GM12872 (cell line): ENCODE data around the gene SUPT6H.

Source experiments
- TF ChIP-seq, protein P1 (sequence below): IDR thresholded peaks from 3 replicates; pipeline ENCODE4 v1.5.1; 2011; ENCODE audit warnings: low read depth, mild to moderate bottlenecking, low read length, moderate library complexity; ENCODE audit not compliant: insufficient read depth

SUPT6H gene

DNA sequence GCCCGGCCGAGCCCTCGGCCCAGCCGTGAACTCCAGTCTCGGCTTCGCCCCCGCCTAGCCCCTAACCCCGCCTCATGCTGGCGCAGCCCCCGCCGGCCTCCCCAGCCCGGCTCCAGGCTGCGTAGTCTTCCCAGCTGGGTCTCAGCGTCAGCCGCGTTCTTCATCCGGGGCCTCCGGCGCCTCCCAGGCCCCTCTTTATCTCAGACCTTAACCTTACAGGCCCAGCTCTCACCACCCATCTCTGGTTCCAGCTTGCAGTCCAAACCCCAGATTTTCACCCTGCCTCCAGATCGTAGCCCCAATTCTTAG is 49.7 kb downstream of the SUPT6H start, which contains the start of gene PROCA1:
Gene PROCA1 (minus strand): TSS at position 166 of the 309 bp plus-strand sequence. CDS start 228 bp downstream, outside the sequence.
- TF ChIP-seq, protein P1, sequence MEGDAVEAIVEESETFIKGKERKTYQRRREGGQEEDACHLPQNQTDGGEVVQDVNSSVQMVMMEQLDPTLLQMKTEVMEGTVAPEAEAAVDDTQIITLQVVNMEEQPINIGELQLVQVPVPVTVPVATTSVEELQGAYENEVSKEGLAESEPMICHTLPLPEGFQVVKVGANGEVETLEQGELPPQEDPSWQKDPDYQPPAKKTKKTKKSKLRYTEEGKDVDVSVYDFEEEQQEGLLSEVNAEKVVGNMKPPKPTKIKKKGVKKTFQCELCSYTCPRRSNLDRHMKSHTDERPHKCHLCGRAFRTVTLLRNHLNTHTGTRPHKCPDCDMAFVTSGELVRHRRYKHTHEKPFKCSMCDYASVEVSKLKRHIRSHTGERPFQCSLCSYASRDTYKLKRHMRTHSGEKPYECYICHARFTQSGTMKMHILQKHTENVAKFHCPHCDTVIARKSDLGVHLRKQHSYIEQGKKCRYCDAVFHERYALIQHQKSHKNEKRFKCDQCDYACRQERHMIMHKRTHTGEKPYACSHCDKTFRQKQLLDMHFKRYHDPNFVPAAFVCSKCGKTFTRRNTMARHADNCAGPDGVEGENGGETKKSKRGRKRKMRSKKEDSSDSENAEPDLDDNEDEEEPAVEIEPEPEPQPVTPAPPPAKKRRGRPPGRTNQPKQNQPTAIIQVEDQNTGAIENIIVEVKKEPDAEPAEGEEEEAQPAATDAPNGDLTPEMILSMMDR, result no peak

DNA sequence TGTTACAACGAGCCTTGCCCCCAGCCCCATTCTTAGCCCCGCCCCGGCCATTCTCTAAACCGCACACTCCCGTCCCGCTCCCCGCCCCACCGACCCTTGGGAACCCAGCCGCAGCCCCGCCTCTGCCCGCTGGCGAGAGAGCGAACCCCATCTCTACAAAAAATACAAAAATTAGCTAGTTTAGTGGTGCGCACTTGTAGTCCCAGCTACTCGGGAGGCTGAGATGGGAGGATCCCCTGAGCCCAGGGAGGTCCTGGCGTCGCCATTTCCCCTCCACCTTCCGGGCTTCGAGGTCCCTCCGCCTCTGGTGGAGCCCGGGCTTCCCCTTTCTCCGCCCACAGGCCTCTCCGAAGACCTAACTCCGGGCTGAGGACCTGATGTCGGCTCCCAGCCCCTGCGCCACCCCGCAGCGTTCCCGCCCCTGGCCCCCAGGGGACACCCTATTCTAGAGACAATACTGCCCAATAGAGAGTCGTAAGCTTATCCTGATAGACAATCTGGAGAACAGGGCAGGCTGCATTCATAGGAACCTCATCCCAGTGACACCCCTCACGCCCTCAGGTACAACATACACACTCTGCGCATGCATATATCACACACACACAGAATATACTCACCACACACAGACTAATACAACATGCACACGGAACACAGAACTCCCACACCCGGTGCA is 50.2 kb downstream of the SUPT6H start:
- TF ChIP-seq, protein P1, result peak; percentile 41; the same call in 2 of the 3 replicates

- TF ChIP-seq, protein P1, result no peak
Measured at GRCh38 chr17:28712705-28713415, 50.9 kb downstream of the SUPT6H start.

DNA sequence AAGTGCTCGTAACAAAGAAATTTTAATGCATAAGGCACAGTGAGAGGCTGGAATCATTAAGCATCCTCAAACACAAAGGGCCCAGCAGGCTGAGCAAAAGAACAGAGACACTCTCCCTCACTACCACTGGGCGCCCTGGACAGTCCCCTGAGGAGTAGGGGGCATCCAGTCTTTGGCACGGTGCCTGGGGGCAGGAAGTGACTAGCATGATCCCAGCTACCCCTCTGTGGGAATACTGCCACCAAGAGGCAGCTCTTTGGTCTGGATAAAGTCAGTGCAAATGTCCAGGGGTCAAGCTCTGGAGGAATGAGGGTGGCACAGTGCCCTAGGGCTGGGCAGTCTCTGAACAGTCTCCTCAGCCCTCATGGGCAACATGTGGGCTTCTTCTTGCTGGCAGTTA is 52.3 kb downstream of the SUPT6H start:
- TF ChIP-seq, protein P1, result no peak

- TF ChIP-seq, protein P1, result no peak
Measured at GRCh38 chr17:28715217-28715616, 53.2 kb downstream of the SUPT6H start.

DNA sequence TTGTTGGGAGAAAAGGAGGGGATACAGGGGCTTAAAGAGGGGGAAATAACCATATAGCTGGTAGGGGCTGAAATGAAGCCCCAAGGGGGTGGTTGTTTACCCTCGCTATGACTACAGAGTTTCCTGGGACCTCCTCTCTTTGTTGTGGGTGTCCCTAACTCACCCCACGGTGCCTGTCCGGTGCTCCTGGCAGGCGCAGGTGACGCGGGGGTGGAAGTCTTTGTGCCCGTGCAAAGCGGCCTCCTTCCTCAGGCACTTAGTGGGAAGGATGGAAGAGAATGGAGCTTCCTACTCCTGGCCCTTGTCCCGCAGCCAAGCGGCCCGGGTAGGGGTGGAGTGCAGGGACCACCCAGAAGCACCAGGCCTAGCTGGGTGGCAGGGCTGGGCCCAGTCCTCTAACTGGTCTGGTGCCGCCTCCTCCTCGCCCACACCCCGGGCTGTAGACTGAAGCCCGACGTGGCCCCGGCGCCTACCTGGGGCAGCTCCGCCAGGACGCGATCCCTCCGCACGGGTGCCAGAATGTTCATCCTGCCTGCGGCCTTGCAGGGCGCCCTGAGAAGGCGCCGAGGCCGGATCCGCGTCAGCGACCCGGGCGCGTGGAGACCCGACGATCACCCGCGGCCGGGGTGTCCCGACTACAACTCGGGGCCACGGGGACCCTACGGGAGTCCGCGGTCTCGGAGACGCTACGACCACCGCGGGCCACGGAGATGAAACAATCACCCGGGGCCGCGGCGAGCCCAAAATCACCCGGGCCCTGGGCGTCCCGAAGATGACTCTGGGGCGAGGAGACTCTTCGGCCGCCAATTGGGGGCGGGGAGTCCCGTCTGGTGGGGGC is 55.0 kb downstream of the SUPT6H start:
- TF ChIP-seq, protein P1, result no peak

- TF ChIP-seq, protein P1, result peak; percentile 14; the same call in 1 of the 3 replicates
Measured at GRCh38 chr17:28717578-28718332, 55.8 kb downstream of the SUPT6H start, which contains the start of gene RAB34. Gene RAB34, minus strand, starts transcription at chr17:28717868. Its CDS starts 602 bp downstream, at chr17:28717266.
